Esophagus muscularis mucosa (tissue), 3 donors: ENCODE measurements around the gene CHRNA3.

Source experiments
- CTCF ChIP-seq, 3 experiments: fragments of 200-600 bp in 2 of 3; fragments of 450-650 bp in 1 of 3; sonication (generic) in 2 of 3; IDR thresholded peaks; one replicate each; pipeline ENCODE4 v1.5.1; 2017 to 2019; ENCODE audit warnings: antibody characterized with exemption in 3 of 3, mild to moderate bottlenecking in 2 of 3, moderate library complexity in 1 of 3
- POLR2A ChIP-seq: fragments of 450-650 bp; IDR thresholded peaks from one replicate; pipeline ENCODE4 v1.6.1; 2017; ENCODE audit warnings: antibody characterized with exemption, moderate library complexity, mild to moderate bottlenecking, low read depth
- POLR2AphosphoS5 ChIP-seq, 2 donors: sonication (generic); formaldehyde crosslinking; IDR thresholded peaks; one replicate each; pipeline ENCODE4 v1.6.1; 2017; ENCODE audit warnings: antibody characterized with exemption in 2 of 2

DNA sequence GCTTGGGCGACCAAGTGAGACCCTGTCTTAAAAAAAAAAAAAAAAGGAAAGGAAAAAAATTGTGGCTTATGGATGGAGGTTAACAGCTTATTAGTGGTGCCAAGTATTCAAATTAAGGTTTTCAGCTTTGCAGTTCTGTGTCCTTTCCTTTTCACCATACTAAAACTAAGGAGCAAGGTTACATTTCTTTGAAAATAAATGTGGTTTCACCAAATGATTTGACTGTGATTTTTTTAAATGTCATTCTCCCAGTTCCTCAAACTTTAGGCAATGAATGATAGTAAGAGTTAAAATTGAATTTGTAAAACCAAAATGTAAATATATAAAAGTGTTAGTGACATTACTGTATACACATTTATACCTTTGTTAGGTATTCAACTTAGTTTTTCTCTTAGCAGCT lies 45.9 kb downstream of the CHRNA3 start:
- no peak for TF ChIP-seq POLR2A
- no peak for TF ChIP-seq CTCF (IDR thresholded peaks at IDR 0.05)
- TF ChIP-seq POLR2AphosphoS5 (IDR thresholded peaks at IDR 0.05) = no peak
